GM04503 (cell line): ENCODE measurements around the gene KRTAP10-1.
"Not testable (repeated sequence)": the region's sequence is repeated elsewhere in the genome, so short reads cannot be mapped to it uniquely, and the experiment has no call there.

Experiments used
- DNase-seq: peaks from one replicate; pipeline ENCODE4 v3.0.0-alpha.2; 2012; ENCODE audit warnings: low read depth

The KRTAP10-1 gene

DNA sequence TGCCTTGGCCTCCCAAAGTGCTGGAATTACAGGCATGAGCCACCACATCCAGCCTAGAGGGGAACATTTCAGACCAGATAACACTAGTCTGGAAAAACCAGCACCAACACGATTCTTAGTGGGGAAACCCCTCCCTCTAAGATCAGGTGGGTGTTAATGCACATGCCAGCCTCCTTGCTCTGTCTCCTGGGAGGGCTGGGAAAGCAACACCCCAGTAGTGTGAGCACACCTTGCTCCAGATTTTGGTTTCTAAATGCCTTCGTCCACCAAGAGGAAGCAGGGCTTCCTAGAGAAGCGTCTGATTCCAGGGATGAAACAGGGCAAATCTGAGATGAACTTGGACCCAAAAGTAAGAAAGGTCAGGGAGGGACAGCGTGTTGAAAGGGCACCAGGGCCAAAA is 31.3 kb upstream of the KRTAP10-1 start:
- no peak for DNase-seq

DNA sequence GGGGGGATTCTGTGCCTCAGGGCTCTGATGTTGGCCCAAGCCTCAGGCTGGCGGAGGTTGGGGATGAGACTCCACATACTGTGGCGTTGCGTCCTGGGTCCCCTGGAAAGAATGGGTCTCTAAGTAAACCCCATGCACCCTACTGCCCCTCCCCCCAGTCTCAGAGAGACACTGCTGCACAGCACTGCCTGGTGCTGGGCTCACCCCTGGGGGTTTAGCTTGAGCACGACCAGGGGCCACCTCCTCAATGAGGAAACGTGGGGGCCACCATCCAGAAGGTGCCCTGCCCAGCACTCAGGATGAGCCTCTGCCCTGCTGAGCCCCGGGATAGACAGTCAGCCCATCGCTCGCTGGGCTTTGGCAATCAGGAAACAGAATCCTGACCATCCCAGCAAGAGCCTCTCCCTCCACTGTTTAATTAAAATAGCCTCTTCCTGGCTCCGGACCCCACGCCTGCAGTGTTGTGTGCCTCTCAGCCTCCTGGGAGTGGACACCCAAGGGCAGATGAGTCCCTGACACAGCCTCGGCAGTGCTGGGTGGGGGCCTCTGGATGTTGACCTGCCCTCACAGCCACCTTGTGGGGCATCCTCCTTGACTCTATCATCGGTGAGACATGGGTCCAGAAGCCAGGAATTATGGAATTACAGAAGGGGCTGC is 30.0 kb upstream of the KRTAP10-1 start:
- no peak for DNase-seq

DNA sequence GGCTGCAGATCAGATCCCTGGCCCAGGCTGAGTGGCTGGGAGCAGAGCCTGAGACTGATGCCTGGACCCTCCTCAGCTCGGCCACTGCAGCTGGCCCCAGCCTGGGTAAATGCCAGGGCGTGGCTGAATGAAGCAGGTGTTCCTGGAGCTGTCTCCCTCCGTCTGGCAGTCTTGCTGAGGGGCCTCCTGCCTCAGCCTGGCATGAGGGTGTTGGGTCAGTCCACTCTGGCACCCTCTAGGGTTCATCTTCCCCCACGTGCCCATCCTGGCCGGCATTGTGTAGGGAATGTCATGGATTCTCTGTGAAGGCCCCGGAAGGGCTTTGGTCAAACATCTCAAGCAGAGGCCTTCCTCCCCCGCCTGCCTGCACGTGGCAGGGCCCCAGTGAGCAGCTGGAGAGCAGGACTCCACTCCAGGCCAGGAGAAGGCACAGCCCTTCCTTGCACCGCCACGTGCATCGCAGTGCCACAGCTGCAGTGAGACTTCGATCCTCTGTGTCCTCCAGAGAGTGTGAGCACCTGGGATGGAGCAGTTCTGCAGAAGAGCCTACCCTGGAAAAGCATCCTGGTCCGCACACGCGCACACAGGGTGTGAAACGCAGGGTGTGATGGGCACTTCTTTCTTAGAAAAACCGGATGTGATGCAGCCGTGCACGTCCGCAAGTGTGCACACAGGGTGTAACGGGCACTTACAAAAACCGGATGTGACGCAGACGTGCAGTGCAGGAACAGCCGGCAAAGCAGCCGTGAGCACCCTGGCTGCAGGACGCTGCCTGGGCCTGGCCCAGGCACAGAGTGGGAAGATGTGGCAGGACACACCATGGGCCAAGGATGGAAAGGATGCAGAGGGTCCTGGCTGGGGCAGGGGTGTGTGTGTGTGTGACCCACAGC is 28.9 kb upstream of the KRTAP10-1 start:
- DNase-seq, result no peak

GRCh38 chr21:44568261-44568660 is 28.3 kb upstream of the KRTAP10-1 start:
- no peak for DNase-seq

DNA sequence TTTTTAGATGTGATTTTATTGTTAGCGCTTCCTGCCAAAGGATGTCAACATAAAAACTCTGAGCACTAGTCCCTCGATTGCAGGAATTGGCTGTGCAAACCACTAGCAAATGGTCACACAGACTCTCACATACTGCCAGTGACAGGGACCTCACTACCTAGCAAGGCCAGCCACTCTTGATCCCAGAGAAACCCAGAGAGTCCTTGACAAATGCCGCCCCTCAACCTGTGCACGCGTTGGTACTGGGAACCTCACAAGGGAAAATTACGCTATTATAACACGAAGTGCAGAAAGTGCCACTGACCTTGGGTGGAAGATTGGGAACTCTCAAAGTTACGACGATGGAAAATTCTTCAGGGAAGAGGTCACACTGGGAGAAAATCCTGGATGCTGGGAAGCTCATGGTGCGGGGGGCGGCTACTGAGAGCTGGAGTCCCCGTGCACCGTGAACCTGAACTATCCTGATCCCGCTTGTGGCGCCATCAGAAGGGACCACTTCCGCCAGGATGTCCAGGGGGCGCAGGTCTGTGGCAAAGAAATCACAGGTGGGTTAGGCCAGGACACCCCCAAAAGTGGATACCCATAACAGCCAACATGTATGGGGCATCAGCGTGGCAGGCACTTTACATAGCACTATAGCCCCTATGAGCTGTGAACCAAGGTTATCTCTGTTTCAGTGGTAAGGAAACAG is 27.6 kb upstream of the KRTAP10-1 start:
- no peak for DNase-seq

DNA sequence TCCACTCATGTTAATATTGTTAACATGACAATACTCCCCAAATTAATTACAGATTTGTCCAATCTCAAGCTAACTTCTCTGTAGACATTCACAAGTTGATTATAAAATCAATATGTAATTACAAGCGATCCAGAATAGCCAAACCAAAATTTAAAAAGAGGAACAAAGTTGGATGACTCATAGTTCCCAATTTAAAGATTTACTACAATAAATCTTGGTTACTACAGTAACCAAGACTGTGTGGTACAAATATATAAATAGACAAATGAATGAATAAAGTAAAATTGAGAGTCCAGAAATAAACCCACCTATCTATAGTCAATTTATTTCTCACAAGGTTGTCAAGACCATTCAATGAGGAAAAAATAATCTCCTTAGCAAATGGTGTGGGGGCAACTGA is 26.4 kb upstream of the KRTAP10-1 start:
- no peak for DNase-seq

DNA sequence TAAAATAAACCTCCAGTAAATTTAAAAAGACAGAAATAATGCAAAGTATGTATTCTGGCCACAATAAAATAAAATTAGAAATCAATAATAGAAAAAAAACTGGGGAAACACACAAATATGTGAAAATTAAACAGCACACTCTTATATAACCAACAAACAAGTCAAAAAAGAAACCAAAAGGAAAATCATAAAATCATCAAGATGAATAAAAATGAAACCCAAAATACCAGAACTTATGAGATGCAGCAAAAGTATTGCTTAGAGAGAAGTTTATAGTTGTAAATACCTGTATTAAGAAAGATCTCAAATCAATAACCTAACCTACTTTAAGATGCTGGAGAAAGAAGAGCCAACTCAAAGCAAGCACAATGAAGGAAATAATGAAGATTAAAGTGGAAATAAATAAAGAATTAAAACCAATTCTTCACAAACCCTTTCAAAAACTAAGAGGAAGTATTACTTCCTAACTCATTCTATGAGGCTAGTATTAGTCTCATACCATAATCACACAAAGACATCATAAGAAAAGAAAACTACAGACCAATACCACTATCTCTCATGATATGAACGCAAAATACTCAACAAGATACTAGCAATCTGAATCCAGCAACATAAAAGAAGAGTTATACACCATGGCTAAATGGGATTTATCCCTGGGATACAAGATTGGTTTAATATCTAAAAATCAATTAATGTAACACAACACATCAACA is 25.0 kb upstream of the KRTAP10-1 start:
- no peak for DNase-seq

DNA sequence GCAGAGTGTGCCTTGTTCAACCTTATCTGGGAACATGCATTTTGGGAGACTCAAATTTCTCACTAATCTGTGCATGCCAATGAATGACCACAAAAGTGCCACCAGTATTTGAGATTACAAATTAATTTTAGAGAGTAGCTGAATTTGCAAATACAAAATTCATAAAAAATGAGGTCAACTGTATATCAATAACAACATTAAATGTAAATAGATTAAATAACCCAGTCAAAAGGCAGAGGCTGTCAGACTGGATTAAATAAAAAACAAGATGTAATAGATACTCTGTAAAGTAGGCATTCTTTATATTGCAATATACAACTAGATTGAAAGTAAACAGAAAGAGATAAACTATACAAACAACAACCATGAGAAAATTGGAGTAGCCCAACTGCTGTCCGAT is 24.1 kb upstream of the KRTAP10-1 start:
- DNase-seq, result no peak

- no peak for DNase-seq
These were observed 18.7 kb upstream of the KRTAP10-1 start, which contains the start of gene KRTAP10-3 for GRCh38 chr21:44558695-44559094. Gene KRTAP10-3 (minus strand): TSS chr21:44558795. CDS start chr21:44558715, 80 bp downstream.

GRCh38 chr21:44558329-44558675 is 18.3 kb upstream of the KRTAP10-1 start:
- not testable (repeated sequence) for DNase-seq

GRCh38 chr21:44557491-44558328 is 17.7 kb upstream of the KRTAP10-1 start:
- no peak for DNase-seq

DNA sequence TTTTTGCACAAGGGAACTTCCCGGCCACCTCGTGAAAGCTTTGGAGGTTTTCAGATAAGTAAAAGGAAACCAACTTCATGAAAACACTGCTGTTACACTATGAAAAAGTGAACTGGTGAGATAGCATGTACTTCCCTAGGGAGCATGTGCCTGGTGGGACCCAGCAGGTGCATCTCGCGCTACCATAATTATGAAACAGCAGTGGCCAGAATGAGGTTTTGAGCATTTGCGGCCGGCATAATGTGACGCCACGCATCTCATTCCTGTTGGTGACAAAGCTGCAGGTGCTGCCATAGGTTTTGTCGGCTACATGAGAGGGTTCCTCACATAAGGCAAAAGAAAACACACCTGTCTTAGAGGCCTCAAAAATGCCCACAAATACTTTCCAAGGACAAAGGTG is 16.9 kb upstream of the KRTAP10-1 start:
- DNase-seq, result no peak

DNA sequence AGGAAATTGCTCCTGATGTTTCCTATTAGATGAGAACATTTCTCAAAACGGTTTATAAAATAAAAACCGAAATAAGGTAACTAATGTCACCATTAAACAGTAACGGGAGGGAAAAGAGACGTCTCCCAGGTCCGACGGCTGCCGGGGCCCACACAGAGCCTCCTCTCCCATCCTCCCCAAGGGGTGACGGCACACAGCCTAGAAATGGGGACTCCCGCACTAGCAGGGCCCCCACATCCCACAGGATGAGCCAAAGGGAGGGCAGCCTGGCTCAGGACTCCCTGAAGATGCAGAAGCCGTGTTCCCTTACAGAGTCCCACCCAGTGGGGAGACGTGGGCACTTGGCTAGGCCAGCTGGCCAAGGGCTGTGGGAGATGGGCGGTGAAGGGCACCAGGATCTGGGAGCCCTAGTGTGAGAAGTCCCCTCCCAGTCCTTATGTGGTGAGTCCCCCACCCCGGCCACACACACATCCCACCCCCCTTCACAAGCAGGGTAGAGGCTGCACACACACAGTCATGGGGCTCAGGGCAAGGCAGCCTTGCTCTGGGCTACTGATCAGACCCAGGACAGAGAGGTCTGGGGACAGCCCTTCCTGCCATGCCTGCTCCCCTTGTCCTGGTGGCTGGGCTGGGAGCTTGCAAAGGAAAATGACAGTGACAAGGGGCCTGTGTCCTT is 15.3 kb upstream of the KRTAP10-1 start:
- no peak for DNase-seq

DNA sequence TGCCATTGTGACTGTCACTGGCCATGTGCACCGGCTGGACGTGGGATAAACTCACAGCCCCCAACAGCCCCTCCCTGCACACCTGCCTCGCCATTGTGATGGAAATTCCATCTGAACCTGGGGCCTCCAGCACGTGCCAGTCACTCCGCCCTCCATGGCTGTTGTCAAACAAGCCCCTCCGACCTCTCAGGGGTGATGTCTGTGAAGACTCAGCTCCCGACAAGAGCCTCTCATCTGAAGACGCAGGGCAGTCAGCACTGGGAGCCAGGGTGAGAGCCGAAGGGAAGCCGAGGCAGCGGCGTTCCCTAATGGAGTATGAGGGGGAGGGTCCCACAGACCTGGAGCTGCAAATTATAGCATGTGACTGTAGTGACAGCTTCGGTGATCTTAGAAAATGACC is 12.7 kb upstream of the KRTAP10-1 start:
- DNase-seq, result no peak

DNA sequence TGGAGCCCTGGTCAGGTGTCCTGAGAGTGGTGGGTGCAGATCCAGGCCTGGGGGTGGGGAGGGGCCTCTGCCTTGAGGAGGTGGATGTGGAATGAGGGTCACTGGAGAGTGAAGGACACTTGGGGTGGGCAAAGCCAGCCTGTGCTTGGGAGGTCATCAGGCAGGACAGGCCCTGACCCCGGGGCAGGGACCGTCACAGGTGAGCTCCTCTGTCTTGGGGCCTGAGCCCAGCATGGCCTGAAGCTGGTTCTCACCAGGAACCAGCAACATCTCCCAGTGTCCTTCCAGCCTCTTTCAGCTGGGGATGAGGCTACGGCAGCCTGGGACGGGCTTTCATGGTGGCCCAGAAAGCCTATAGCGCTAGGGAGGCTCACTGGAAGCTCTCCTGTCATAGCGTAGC is 12.1 kb upstream of the KRTAP10-1 start:
- DNase-seq, result no peak

- DNase-seq, result no peak
These were observed 11.5 kb upstream of the KRTAP10-1 start, which contains the start of gene KRTAP10-2 for GRCh38 chr21:44551340-44551961. Gene KRTAP10-2 (minus strand): TSS chr21:44551505. CDS start chr21:44551458, 47 bp downstream.

- DNase-seq, result no peak
These were observed 10.8 kb upstream of the KRTAP10-1 start for GRCh38 chr21:44550807-44551206.

GRCh38 chr21:44550285-44550684 is 10.3 kb upstream of the KRTAP10-1 start:
- DNase-seq, result not testable (repeated sequence)

DNA sequence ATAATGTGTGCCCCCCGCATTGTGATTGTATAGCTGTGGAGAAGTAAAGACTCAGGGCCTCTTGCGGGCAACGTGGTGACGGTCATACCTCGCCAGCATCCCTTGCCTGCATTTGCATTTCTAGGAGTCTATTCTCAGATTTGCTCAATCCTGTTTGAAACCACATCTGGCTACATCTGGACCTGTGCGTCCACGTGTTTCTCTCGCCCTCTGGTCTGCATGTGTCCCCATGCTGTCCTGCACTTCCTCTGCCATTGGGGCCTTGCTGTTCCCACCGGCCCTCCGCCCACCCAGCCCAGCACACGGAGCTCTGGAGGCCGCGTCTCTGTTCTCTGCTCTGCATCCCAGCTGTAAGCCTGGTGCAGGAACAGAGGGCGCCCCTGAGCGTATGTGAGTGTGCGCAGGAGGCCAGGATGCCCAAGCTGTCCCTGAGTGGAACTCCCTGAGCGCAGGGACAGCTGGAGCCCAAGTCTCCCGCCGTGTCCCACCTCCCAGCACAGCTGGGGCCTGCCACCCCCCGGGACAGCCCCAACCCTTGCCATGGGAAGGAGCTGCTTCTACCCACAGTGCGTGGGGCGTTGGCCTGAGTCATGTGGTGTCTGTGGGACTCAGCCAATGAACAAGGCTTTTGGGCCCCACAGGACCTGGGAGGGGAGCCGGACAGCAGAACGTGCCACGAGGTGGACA is 9.7 kb upstream of the KRTAP10-1 start:
- no peak for DNase-seq

DNA sequence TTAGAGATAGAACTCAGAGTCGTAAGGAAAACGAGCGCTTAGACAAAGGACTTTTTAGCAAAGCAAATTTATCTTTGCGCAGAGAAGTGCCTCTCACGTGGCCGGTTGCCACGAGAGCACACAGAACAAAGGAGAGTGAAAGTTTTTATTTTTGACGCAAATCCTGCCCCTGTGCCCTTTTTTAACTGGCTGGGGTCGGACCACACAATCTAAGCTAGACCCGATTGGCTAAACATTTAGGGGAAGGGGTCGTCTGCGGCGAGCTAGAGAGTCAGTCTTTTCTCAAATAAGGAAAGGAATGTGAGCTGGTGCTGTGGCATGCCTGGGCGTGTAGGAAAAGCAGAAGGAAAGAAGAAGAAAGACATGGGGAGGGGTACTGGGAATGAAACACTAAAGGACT is 8.9 kb upstream of the KRTAP10-1 start:
- DNase-seq, result no peak
